Keratinocyte (primary cell): ENCODE data around the gene MPP2. TPM values are rescaled to one million over a fixed set of nuclear protein-coding genes. Genes with fewer than 3 reads are reported as not detected.

ENCODE experiments used
- DNase-seq: peaks from one replicate; pipeline ENCODE4 v3.0.0-alpha.2; 2011; ENCODE audit warnings: low read depth, missing footprints, low spot score
- FAIRE-seq: peaks from 2 replicates; lab custom pipeline; 2011; peaks lifted over from hg19 to GRCh38; lab: Jason Lieb, UNC
- H2AFZ ChIP-seq: 2 replicates; pipeline ENCODE4 v1.6.0; 2012; ENCODE audit warnings: low read length, control low read depth, inconsistent platforms; ENCODE audit not compliant: control insufficient read depth
- H3K27ac ChIP-seq: 2 replicates; pipeline ENCODE4 v1.5.1; 2011; ENCODE audit warnings: low read length; ENCODE audit not compliant: control insufficient read depth, insufficient read depth
- H3K27me3 ChIP-seq: 3 replicates; pipeline ENCODE4 v1.6.0; 2011; ENCODE audit warnings: low read length; ENCODE audit not compliant: control insufficient read depth, insufficient read depth; ENCODE audit errors: extremely low read depth
- H3K36me3 ChIP-seq, 2 experiments: 2 replicates in 1 of 2; 3 replicates in 1 of 2; pipeline ENCODE4 v1.5.1; 2011; ENCODE audit warnings: low read length in 2 of 2, mild to moderate bottlenecking in 1 of 2; ENCODE audit not compliant: control insufficient read depth in 2 of 2, insufficient read depth in 2 of 2; ENCODE audit errors: extremely low read depth in 1 of 2
- H3K4me1 ChIP-seq: 3 replicates; pipeline ENCODE4 v1.5.1; 2011; ENCODE audit warnings: low read length; ENCODE audit not compliant: control insufficient read depth, insufficient read depth; ENCODE audit errors: extremely low read depth
- H3K4me2 ChIP-seq: 3 replicates; pipeline ENCODE4 v1.6.0; 2011; ENCODE audit warnings: low read depth, low read length; ENCODE audit not compliant: control insufficient read depth, insufficient read depth; ENCODE audit errors: extremely low read depth
- H3K4me3 ChIP-seq, 3 experiments: fragments of 200-600 bp in 1 of 3; sonication (generic) in 1 of 3; 2 replicates in 2 of 3; 3 replicates in 1 of 3; pipeline ENCODE4 v1.5.1; 2011 to 2016; ENCODE audit warnings: low read length in 3 of 3, mild to moderate bottlenecking in 3 of 3, control low read depth in 2 of 3, inconsistent platforms in 1 of 3, low read depth in 1 of 3, mixed read lengths in 1 of 3, mixed run types in 1 of 3, moderate library complexity in 1 of 3; ENCODE audit not compliant: control insufficient read depth in 2 of 3, insufficient read depth in 2 of 3; ENCODE audit errors: extremely low read depth in 1 of 3
- H3K79me2 ChIP-seq: 2 replicates; pipeline ENCODE4 v1.6.0; 2012; ENCODE audit warnings: low read length; ENCODE audit not compliant: control insufficient read depth, insufficient read depth
- H3K9ac ChIP-seq: 3 replicates; pipeline ENCODE4 v1.6.0; 2011; ENCODE audit warnings: low read length; ENCODE audit not compliant: control insufficient read depth, insufficient read depth; ENCODE audit errors: extremely low read depth
- H3K9me1 ChIP-seq: 3 replicates; pipeline ENCODE4 v1.6.0; 2011; ENCODE audit warnings: low read length; ENCODE audit not compliant: control insufficient read depth, insufficient read depth; ENCODE audit errors: extremely low read depth
- H3K9me3 ChIP-seq: 2 replicates; pipeline ENCODE4 v1.5.1; 2012; ENCODE audit warnings: low read depth, low read length; ENCODE audit not compliant: control insufficient read depth
- H4K20me1 ChIP-seq: 3 replicates; pipeline ENCODE4 v1.6.0; 2011; ENCODE audit warnings: low read length; ENCODE audit not compliant: control insufficient read depth, insufficient read depth; ENCODE audit errors: extremely low read depth
- EZH2 ChIP-seq: IDR thresholded peaks from one replicate; pipeline ENCODE4 v1.6.1; 2012; ENCODE audit warnings: inconsistent platforms, mild to moderate bottlenecking, low read length, moderate library complexity
- dilution Hi-C: fragments of 300-500 bp; cut with MboI; formaldehyde crosslinking; loops from one replicate; pipeline ENCODE4 v1.7.0; 2020; ENCODE audit warnings: low sequenced_read_pairs; ENCODE audit not compliant: extremely low pct_ligation_motif_present
- polyA plus RNA-seq, 5 experiments: library from polyadenylated mRNA; depleted of rRNA in 3 of 5; stranded (reverse) in 3 of 5; stranded (forward) in 1 of 5; unstranded in 1 of 5; fragments of >200 nt; gene quantifications; 1 replicate in 1 of 5; 2 replicates in 3 of 5; 3 replicates in 1 of 5; pipeline versions ENCODE4 v1.2.1 to v1.2.3, GENCODE V29; 2011 to 2012; ENCODE audit warnings: missing spikeins in 2 of 5, low read depth in 1 of 5, low replicate concordance in 1 of 5
- TF ChIP-seq, protein P1 (sequence below), 3 experiments: IDR thresholded peaks in 1 of 3; conservative IDR thresholded peaks in 1 of 3; optimal IDR thresholded peaks in 1 of 3; 2 replicates in 2 of 3; 3 replicates in 1 of 3; pipeline versions ENCODE3 to v1.5.1; 2011; ENCODE audit warnings: low read length in 3 of 3, mild to moderate bottlenecking in 3 of 3, moderate library complexity in 2 of 3, control low read depth in 1 of 3, inconsistent platforms in 1 of 3; ENCODE audit not compliant: insufficient read depth in 2 of 3; ENCODE audit errors: extremely low read depth in 1 of 3

MPP2 gene
- polyA plus RNA-seq, 1 donor (not counting 4 experiments of a cell fraction or from before 2014, with no cell fraction given) = 0.12 TPM

DNA sequence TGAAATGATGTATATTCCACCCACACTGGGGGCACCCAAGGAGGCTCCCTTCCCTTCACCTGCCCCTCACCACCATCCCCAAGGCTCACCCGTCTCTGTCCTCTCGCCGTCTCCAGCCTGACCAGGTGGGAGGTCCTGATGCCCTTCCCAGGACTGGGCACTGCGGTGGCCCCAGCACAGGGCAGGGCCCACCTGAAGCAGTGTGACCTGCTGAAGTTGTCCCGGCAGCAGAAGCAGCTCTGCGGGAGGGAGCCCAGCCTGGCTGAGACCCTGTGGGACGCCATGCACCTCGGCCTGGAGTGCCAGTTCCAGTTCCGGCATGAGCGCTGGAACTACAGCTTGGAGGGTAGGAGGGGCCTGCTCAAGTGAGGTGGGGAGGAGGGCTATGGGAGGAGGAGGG is 25.0 kb upstream of the MPP2 start:
- no peak for DNase-seq
- no peak for TF ChIP-seq EZH2
- TF ChIP-seq, protein P1, sequence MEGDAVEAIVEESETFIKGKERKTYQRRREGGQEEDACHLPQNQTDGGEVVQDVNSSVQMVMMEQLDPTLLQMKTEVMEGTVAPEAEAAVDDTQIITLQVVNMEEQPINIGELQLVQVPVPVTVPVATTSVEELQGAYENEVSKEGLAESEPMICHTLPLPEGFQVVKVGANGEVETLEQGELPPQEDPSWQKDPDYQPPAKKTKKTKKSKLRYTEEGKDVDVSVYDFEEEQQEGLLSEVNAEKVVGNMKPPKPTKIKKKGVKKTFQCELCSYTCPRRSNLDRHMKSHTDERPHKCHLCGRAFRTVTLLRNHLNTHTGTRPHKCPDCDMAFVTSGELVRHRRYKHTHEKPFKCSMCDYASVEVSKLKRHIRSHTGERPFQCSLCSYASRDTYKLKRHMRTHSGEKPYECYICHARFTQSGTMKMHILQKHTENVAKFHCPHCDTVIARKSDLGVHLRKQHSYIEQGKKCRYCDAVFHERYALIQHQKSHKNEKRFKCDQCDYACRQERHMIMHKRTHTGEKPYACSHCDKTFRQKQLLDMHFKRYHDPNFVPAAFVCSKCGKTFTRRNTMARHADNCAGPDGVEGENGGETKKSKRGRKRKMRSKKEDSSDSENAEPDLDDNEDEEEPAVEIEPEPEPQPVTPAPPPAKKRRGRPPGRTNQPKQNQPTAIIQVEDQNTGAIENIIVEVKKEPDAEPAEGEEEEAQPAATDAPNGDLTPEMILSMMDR (optimal IDR thresholded peaks at IDR 0.05 in 1 of 3, IDR thresholded peaks at IDR 0.05 in 1 of 3, conservative IDR thresholded peaks at IDR 0.05 in 1 of 3; ENCODE audit: extremely low read depth in 1 of 3, insufficient read depth in 2 of 3, low read length in 3 of 3) = no peak
- Histone ChIP-seq H3K27ac (no peak overlapping the region), H3K79me2 (no peaks in the 10 kb centered on the region), H3K9me3 (no peaks in the 10 kb centered on the region), H3K4me2 (no peak overlapping the region), H3K4me3 (no peak overlapping the region), H2AFZ (no peak overlapping the region), H3K9ac (no peak overlapping the region), H3K36me3 (no peaks in the 10 kb centered on the region), H3K9me1 (no peaks in the 10 kb centered on the region), H3K27me3 (peaks cover 12% of the 10 kb centered on the region), H3K4me1 (no peaks in the 10 kb centered on the region), H4K20me1 (no peaks in the 10 kb centered on the region)
- dilution Hi-C loops = no loop called here
- FAIRE-seq = no peak

GRCh38 chr17:43931062-43931571 is 23.8 kb upstream of the MPP2 start:
- no peaks in the 10 kb centered on the region for H3K9me3 ChIP-seq
- TF ChIP-seq, protein P1 (optimal IDR thresholded peaks at IDR 0.05 in 1 of 3, IDR thresholded peaks at IDR 0.05 in 1 of 3, conservative IDR thresholded peaks at IDR 0.05 in 1 of 3; ENCODE audit: extremely low read depth in 1 of 3, insufficient read depth in 2 of 3, low read length in 3 of 3) = no peak
- TF ChIP-seq EZH2 = no peak
- no peaks in the 10 kb centered on the region for H3K36me3 ChIP-seq
- no peak for FAIRE-seq
- peaks cover 23% of the 10 kb centered on the region for H3K27me3 ChIP-seq
- H3K79me2 ChIP-seq = no peaks in the 10 kb centered on the region
- no peak overlapping the region for H3K4me2 ChIP-seq
- no peaks in the 10 kb centered on the region for H4K20me1 ChIP-seq
- dilution Hi-C loops = no loop called here
- H3K4me3 ChIP-seq = no peak overlapping the region
- no peak overlapping the region for H2AFZ ChIP-seq
- no peak overlapping the region for H3K9ac ChIP-seq
- no peak for DNase-seq
- no peaks in the 10 kb centered on the region for H3K9me1 ChIP-seq
- no peak overlapping the region for H3K27ac ChIP-seq
- peaks cover 3% of the 10 kb centered on the region for H3K4me1 ChIP-seq
